Fibroblast of lung (primary cell): ENCODE measurements around the gene TBX4.

ENCODE experiments used
- EZH2 ChIP-seq: IDR thresholded peaks from 2 replicates; pipeline ENCODE4 v1.5.1; 2012; ENCODE audit warnings: low read length, control low read depth, mild to moderate bottlenecking; ENCODE audit errors: missing control alignments
- TF ChIP-seq, protein P1 (sequence below), 2 donors: IDR thresholded peaks in 1 of 2; conservative IDR thresholded peaks in 1 of 2; 1 replicate in 1 of 2; 2 replicates in 1 of 2; pipeline ENCODE4 v1.5.1; 2011 to 2012; ENCODE audit warnings: low read length in 2 of 2, control low read depth in 1 of 2, inconsistent platforms in 1 of 2, low read depth in 1 of 2, mild to moderate bottlenecking in 1 of 2

DNA sequence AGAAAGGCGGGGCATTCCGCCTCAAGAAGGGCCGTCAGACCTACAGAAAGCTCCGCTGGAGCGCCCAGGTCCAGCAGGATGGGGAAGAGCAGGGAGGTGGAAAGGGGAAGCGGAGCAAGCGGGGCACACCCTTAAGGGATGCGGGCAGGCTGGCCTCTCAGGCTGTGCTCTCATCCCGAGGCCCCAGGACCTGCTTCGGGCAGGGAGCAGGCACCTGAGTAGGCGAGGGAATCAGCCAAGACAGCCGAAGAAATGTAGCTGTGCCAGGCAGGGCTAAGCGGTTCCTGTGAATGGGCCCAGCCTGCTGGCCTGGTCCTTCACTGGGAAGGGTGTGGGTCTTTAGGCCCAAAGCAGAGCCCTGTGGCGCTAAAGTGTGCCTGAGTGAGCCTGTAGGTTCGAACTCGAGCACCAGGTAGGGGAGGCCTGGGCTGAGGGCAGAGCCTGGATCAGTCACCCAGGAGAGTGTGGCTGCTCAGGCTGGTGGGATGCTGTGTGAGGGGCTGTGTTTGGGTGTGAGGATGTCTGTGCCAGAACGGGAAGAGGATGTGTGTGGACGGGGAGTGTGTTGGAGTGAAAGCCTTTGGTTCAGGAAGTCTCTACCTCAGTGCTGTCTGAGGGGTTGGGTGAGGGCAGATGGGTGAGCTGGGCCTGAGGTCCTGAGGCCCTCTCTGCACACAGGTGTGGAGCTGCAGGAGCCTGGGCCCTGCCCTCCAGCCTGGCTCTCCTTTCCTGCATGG is 3.3 kb downstream of the TBX4 start:
- TF ChIP-seq, protein P1, sequence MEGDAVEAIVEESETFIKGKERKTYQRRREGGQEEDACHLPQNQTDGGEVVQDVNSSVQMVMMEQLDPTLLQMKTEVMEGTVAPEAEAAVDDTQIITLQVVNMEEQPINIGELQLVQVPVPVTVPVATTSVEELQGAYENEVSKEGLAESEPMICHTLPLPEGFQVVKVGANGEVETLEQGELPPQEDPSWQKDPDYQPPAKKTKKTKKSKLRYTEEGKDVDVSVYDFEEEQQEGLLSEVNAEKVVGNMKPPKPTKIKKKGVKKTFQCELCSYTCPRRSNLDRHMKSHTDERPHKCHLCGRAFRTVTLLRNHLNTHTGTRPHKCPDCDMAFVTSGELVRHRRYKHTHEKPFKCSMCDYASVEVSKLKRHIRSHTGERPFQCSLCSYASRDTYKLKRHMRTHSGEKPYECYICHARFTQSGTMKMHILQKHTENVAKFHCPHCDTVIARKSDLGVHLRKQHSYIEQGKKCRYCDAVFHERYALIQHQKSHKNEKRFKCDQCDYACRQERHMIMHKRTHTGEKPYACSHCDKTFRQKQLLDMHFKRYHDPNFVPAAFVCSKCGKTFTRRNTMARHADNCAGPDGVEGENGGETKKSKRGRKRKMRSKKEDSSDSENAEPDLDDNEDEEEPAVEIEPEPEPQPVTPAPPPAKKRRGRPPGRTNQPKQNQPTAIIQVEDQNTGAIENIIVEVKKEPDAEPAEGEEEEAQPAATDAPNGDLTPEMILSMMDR (conservative IDR thresholded peaks at IDR 0.05 in 1 of 2, IDR thresholded peaks at IDR 0.05 in 1 of 2; ENCODE audit: low read depth in 1 of 2, low read length in 2 of 2): no peak
- no peak for TF ChIP-seq EZH2
